Peyer's patch (tissue), 4 donors: ENCODE results near the gene SERPINA4. TPM values are rescaled to one million over a fixed set of nuclear protein-coding genes. Genes with fewer than 3 reads are reported as not detected.
"Not testable (repeated sequence)": the region's sequence is repeated elsewhere in the genome, so short reads cannot be mapped to it uniquely, and the experiment has no call there.

Experiments used
- DNase-seq, 3 donors: peaks; one replicate each; pipeline ENCODE4 v3.0.0-alpha.2; 2017 to 2019
- H3K27ac ChIP-seq, 4 donors: fragments of 200-600 bp; sonication (generic); one replicate each; pipeline ENCODE4 v1.5.1; 2016 to 2019
- H3K27me3 ChIP-seq, 2 donors: fragments of 200-600 bp; sonication (generic); one replicate each; pipeline ENCODE4 v1.5.1; 2019
- H3K36me3 ChIP-seq, 3 donors: fragments of 200-600 bp; sonication (generic); one replicate each; pipeline ENCODE4 v1.5.1; 2016 to 2019
- H3K4me1 ChIP-seq, 4 donors: fragments of 200-600 bp; sonication (generic); one replicate each; pipeline ENCODE4 v1.5.1; 2016 to 2019
- H3K4me3 ChIP-seq, 4 donors: fragments of 200-600 bp; sonication (generic); 1 replicate in 3 of 4; 2 replicates in 1 of 4; pipeline ENCODE4 v1.5.1; 2016 to 2019; ENCODE audit warnings: mild to moderate bottlenecking in 1 of 4
- H3K9me3 ChIP-seq, 4 donors: fragments of 200-600 bp; sonication (generic); one replicate each; pipeline ENCODE4 v1.5.1; 2016 to 2019; ENCODE audit warnings: mild to moderate bottlenecking in 1 of 4
- CTCF ChIP-seq, 6 experiments: fragments of 450-650 bp in 4 of 6; fragments of 200-600 bp in 2 of 6; sonication (generic) in 1 of 6; IDR thresholded peaks; one replicate each; pipeline ENCODE4 v1.5.1; 2017 to 2019; ENCODE audit warnings: antibody characterized with exemption in 6 of 6, mild to moderate bottlenecking in 3 of 6, moderate library complexity in 1 of 6
- POLR2A ChIP-seq, 2 donors: fragments of 450-650 bp; IDR thresholded peaks; one replicate each; pipeline ENCODE4 v1.5.1; 2017; ENCODE audit warnings: antibody characterized with exemption in 2 of 2, mild to moderate bottlenecking in 2 of 2, moderate library complexity in 2 of 2
- total RNA-seq, 4 donors: library from RNA; depleted of rRNA; stranded (reverse); fragments of >200 nt; gene quantifications; one replicate each; pipeline ENCODE4 v1.1.0, GENCODE V29; 2016

SERPINA4 gene
- total RNA-seq, 4 donors from 2014 or later: not detected

GRCh38 chr14:94571950-94572349 is 10.7 kb downstream of the SERPINA4 start:
- no peaks in the 10 kb centered on the region for H3K4me1 ChIP-seq

GRCh38 chr14:94572637-94573303 is 11.5 kb downstream of the SERPINA4 start:
- no peaks in the 10 kb centered on the region for H3K36me3 ChIP-seq
- no peaks in the 10 kb centered on the region for H3K9me3 ChIP-seq
- no peaks in the 10 kb centered on the region for H3K27me3 ChIP-seq
- TF ChIP-seq POLR2A (IDR thresholded peaks at IDR 0.05) (no peak), CTCF (IDR thresholded peaks at IDR 0.05) (no peak)
- H3K4me1 ChIP-seq: no peaks in the 10 kb centered on the region
- H3K4me3 ChIP-seq: no peak overlapping the region
- H3K27ac ChIP-seq: no peak overlapping the region
- peak in 1 of 3 donors; percentile 11 for DNase-seq

More at GRCh38 chr14:94571950-94572349, 10.7 kb downstream of the SERPINA4 start:
- Histone ChIP-seq H3K27me3 (no peaks in the 10 kb centered on the region), H3K4me3 (no peak overlapping the region), H3K9me3 (no peaks in the 10 kb centered on the region), H3K27ac (peak overlapping the region in 1 of 4 donors; percentile 17), H3K36me3 (no peaks in the 10 kb centered on the region)
- DNase-seq: peak in 1 of 3 donors; percentile 24
- TF ChIP-seq CTCF (IDR thresholded peaks at IDR 0.05) (no peak), POLR2A (IDR thresholded peaks at IDR 0.05) (no peak)

- Histone ChIP-seq H3K4me3 (no peak overlapping the region), H3K9me3 (no peaks in the 10 kb centered on the region), H3K4me1 (no peaks in the 10 kb centered on the region), H3K27ac (no peak overlapping the region), H3K27me3 (no peaks in the 10 kb centered on the region), H3K36me3 (no peaks in the 10 kb centered on the region)
- TF ChIP-seq CTCF (IDR thresholded peaks at IDR 0.05) (no peak), POLR2A (IDR thresholded peaks at IDR 0.05) (no peak)
- no peak for DNase-seq
Observed at GRCh38 chr14:94573475-94574277, 12.4 kb downstream of the SERPINA4 start.

- Histone ChIP-seq H3K9me3 (no peaks in the 10 kb centered on the region), H3K27ac (no peak overlapping the region), H3K27me3 (no peaks in the 10 kb centered on the region), H3K36me3 (no peaks in the 10 kb centered on the region), H3K4me1 (no peaks in the 10 kb centered on the region), H3K4me3 (no peak overlapping the region)
- no peak for DNase-seq
- TF ChIP-seq CTCF (IDR thresholded peaks at IDR 0.05) (no peak), POLR2A (IDR thresholded peaks at IDR 0.05) (no peak)
Observed at GRCh38 chr14:94574336-94574735, 13.1 kb downstream of the SERPINA4 start.

GRCh38 chr14:94575730-94576585 is 14.7 kb downstream of the SERPINA4 start:
- Histone ChIP-seq H3K4me1 (no peaks in the 10 kb centered on the region), H3K27ac (no peak overlapping the region), H3K27me3 (no peaks in the 10 kb centered on the region), H3K36me3 (no peaks in the 10 kb centered on the region), H3K9me3 (no peaks in the 10 kb centered on the region), H3K4me3 (no peak overlapping the region)
- DNase-seq: peak in 1 of 3 donors; percentile 21
- TF ChIP-seq POLR2A (IDR thresholded peaks at IDR 0.05): no peak
- TF ChIP-seq CTCF (IDR thresholded peaks at IDR 0.05): no peak

GRCh38 chr14:94577472-94577871 is 16.2 kb downstream of the SERPINA4 start:
- H3K27me3 ChIP-seq, DNase-seq, H3K4me3 ChIP-seq, H3K4me1 ChIP-seq, H3K36me3 ChIP-seq, H3K27ac ChIP-seq, H3K9me3 ChIP-seq: not testable (repeated sequence)
